ENCODE results near the gene LAMA2. TPM values are rescaled to one million over a fixed set of nuclear protein-coding genes. Genes with fewer than 3 reads are reported as not detected.
A peak's percentile ranks its signal among the peaks of the same experiment; 100 is the strongest.

LAMA2 gene
- total and polyA plus RNA-seq, 4 donors: 5.2 to 105 (median 45.9) TPM

DNA sequence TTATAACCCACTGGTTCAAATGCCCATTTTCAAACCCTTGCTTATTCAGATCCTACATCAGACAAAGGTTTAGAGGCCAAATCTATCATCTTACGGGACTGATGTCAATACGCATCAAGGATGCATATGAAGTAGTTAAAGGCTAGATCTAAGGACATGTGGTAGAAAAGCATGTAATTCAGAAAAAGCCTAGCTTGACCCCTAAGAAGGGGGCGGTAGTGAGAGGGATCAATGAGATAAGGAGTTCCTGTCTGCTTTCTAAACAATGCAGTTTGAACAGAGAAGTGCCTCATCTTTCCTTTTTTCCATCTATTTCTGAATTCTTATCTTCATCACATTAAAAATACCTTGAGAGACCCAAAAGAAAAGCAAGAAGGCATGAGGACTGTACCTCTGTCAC lies 589.3 kb downstream of the LAMA2 start:
- no peak overlapping the region for H3K27ac ChIP-seq (ENCODE audit: low read depth in 1 of 2, low read length in 1 of 2)
- 85 to 89% methylated on average over 3 of the region's 3 CpGs for whole genome bisulfite sequencing, 2 donors
- no peaks in the 10 kb centered on the region for H3K27me3 ChIP-seq (ENCODE audit: control insufficient read depth in 3 of 3, insufficient read depth in 3 of 3, low read length in 2 of 3)
- no peak overlapping the region for H3K4me3 ChIP-seq
- TF ChIP-seq, protein P1, sequence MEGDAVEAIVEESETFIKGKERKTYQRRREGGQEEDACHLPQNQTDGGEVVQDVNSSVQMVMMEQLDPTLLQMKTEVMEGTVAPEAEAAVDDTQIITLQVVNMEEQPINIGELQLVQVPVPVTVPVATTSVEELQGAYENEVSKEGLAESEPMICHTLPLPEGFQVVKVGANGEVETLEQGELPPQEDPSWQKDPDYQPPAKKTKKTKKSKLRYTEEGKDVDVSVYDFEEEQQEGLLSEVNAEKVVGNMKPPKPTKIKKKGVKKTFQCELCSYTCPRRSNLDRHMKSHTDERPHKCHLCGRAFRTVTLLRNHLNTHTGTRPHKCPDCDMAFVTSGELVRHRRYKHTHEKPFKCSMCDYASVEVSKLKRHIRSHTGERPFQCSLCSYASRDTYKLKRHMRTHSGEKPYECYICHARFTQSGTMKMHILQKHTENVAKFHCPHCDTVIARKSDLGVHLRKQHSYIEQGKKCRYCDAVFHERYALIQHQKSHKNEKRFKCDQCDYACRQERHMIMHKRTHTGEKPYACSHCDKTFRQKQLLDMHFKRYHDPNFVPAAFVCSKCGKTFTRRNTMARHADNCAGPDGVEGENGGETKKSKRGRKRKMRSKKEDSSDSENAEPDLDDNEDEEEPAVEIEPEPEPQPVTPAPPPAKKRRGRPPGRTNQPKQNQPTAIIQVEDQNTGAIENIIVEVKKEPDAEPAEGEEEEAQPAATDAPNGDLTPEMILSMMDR (IDR thresholded peaks at IDR 0.05; ENCODE audit: control extremely low read depth, extremely low read depth): no peak
- no peak for ATAC-seq (ENCODE audit: insufficient read depth, low FRiP score)
- H3K4me1 ChIP-seq (ENCODE audit: control insufficient read depth in 5 of 5, insufficient read depth in 5 of 5, low read length in 5 of 5): peaks cover 0 to 19% (median 0%) of the 10 kb centered on the region in 5 donors
- no peak for DNase-seq
- no peak overlapping the region for H3K9ac ChIP-seq (ENCODE audit: insufficient read depth in 1 of 2, low read length in 2 of 2)
- H3K36me3 ChIP-seq (ENCODE audit: control insufficient read depth in 4 of 4, insufficient read depth in 4 of 4, low read length in 4 of 4): peaks cover 0 to 7% (median 2%) of the 10 kb centered on the region in 4 donors
- no peaks in the 10 kb centered on the region for H3K9me3 ChIP-seq (ENCODE audit: control insufficient read depth in 4 of 4, insufficient read depth in 3 of 4, low read length in 3 of 4)

DNA sequence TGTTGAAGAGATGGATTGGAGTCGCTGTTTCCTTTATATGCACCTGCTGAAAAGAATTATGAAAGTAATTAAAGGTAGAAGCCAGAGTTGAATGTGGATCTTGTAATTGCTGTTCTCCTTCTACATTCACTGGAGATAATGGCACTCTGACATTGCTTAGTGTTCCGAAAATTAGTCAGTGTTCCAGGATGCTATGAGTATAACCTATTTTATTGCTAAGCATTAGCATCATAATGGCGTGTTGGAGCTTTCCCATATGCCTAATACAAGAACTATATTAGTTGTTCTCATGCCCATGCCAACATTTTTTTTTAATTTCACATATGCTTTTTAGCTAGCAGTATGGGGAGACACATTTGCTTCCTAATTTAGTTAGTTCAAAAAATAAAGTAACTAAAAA lies 590.6 kb downstream of the LAMA2 start:
- no peak for ATAC-seq (ENCODE audit: insufficient read depth, low FRiP score)
- Histone ChIP-seq H3K9me3 (ENCODE audit: control insufficient read depth in 4 of 4, insufficient read depth in 3 of 4, low read length in 3 of 4) (no peaks in the 10 kb centered on the region), H3K4me3 (no peak overlapping the region), H3K27ac (ENCODE audit: low read depth in 1 of 2, low read length in 1 of 2) (no peak overlapping the region), H3K27me3 (ENCODE audit: control insufficient read depth in 3 of 3, insufficient read depth in 3 of 3, low read length in 2 of 3) (no peaks in the 10 kb centered on the region), H3K4me1 (ENCODE audit: control insufficient read depth in 5 of 5, insufficient read depth in 5 of 5, low read length in 5 of 5) (peaks cover 0 to 19% (median 0%) of the 10 kb centered on the region in 5 donors), H3K9ac (ENCODE audit: insufficient read depth in 1 of 2, low read length in 2 of 2) (no peak overlapping the region), H3K36me3 (ENCODE audit: control insufficient read depth in 4 of 4, insufficient read depth in 4 of 4, low read length in 4 of 4) (peaks cover 0 to 7% (median 2%) of the 10 kb centered on the region in 4 donors)
- TF ChIP-seq, protein P1 (IDR thresholded peaks at IDR 0.05; ENCODE audit: control extremely low read depth, extremely low read depth): no peak
- 94 to 97% methylated on average over 3 of the region's 3 CpGs for WGBS, 2 donors
- peak in 2 of 3 donors; percentile 60 to 71 for DNase-seq

DNA sequence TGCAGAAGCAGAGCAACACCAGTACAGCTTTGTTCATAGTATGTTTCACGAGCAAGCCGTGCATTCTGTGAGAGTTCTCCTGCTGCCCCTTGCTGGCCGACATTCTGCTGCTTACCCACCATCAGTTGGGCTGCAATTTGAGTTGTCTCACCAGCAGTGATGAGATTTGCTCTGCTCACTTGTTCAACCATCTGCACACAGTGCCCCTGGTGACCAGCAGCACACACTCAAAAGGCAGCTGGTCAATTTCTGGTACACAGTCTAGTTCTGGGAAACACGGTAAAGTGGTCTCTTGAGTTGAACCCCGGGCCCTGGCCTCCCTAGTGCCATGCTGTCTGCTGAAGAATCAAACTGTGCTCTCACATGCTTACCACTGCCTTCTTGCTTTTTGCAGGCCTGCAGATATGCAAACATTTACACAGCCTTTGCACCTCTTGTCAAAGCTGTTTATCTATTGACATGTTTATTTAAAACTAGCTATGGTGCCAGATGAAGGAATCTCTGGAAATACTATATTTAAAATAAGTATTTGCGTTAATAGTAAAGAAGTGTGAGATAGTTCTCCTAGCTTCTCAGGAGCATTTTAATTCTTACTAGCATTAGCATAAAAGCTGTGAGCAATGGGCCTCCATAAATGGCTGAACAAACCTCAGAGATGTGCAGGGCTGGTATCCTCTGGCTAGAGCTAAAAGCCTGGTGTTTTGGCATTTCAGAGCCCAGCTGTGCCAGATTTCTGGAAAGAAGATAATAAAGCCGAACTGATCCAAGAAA lies 592.7 kb downstream of the LAMA2 start:
- DNase-seq: peak; percentile 42 to 64 (median 53)
- Histone ChIP-seq H3K4me3 (no peak overlapping the region), H3K27me3 (ENCODE audit: control insufficient read depth in 3 of 3, insufficient read depth in 3 of 3, low read length in 2 of 3) (no peaks in the 10 kb centered on the region), H3K27ac (ENCODE audit: low read depth in 1 of 2, low read length in 1 of 2) (peak overlapping the region in 1 of 2 donors; percentile 4), H3K4me1 (ENCODE audit: control insufficient read depth in 5 of 5, insufficient read depth in 5 of 5, low read length in 5 of 5) (peaks cover 0 to 19% (median 0%) of the 10 kb centered on the region in 5 donors), H3K36me3 (ENCODE audit: control insufficient read depth in 4 of 4, insufficient read depth in 4 of 4, low read length in 4 of 4) (peaks cover 0 to 7% (median 3%) of the 10 kb centered on the region in 4 donors), H3K9me3 (ENCODE audit: control insufficient read depth in 4 of 4, insufficient read depth in 3 of 4, low read length in 3 of 4) (no peaks in the 10 kb centered on the region), H3K9ac (ENCODE audit: insufficient read depth in 1 of 2, low read length in 2 of 2) (no peak overlapping the region)
- no peak for ATAC-seq (ENCODE audit: insufficient read depth, low FRiP score)
- TF ChIP-seq, protein P1 (IDR thresholded peaks at IDR 0.05; ENCODE audit: control extremely low read depth, extremely low read depth): no peak
- 72 to 81% methylated on average over 7 of the region's 7 CpGs for WGBS, 2 donors
